PC-3 (cell line): Measurements from ENCODE around the gene TTYH2. TPM values are rescaled to one million over a fixed set of nuclear protein-coding genes. Genes with fewer than 3 reads are reported as not detected.

Experiments used
- ATAC-seq: fragments of 200-7000 bp; cut with Tn5 transposase; 2 replicates; pipeline ENCODE4 v1.9.1; 2020; ENCODE audit warnings: mild to moderate bottlenecking, moderate library complexity
- BruUV-seq: library from RNA; stranded (reverse); fragments of 400-500 nt; replicated peaks from 2 replicates; lab custom pipeline; 2021; lab: Mats Ljungman, UMichigan
- CTCF ChIA-PET: fragments of 300-600 bp; sonication (Branson Sonifier 250); formaldehyde crosslinking; loops from one replicate; lab custom pipeline; 2022; ENCODE audit warnings: antibody characterized with exemption; lab: Charles Lee
- POLR2A ChIA-PET: fragments of 300-600 bp; sonication (Branson Sonifier 250); formaldehyde crosslinking; loops from one replicate; lab custom pipeline; 2022; ENCODE audit warnings: antibody characterized with exemption; ENCODE audit not compliant: unreplicated experiment; lab: Charles Lee
- DNase-seq: peaks from one replicate; pipeline ENCODE4 v3.0.0-alpha.2; 2015
- H2AFZ ChIP-seq: fragments of 300-600 bp; sonication (generic); 2 replicates; pipeline ENCODE4 v1.6.0; 2016; ENCODE audit warnings: antibody characterized with exemption, low read length
- H3F3A ChIP-seq: fragments of 300-600 bp; sonication (generic); one replicate; pipeline ENCODE4 v1.6.0; 2017; ENCODE audit warnings: antibody characterized with exemption, low read length, control low read depth, mild to moderate bottlenecking; ENCODE audit not compliant: unreplicated experiment
- H3K27ac ChIP-seq: fragments of 300-600 bp; sonication (generic); 2 replicates; pipeline ENCODE4 v1.5.1; 2016; ENCODE audit warnings: mild to moderate bottlenecking, low read length
- H3K27me3 ChIP-seq: fragments of 300-600 bp; sonication (generic); 2 replicates; pipeline ENCODE4 v1.6.1; 2016; ENCODE audit warnings: low read length, mixed read lengths
- H3K36me3 ChIP-seq: fragments of 300-600 bp; sonication (generic); 2 replicates; pipeline ENCODE4 v1.6.1; 2016; ENCODE audit warnings: low read depth, mixed run types, low read length, mixed read lengths
- H3K4me1 ChIP-seq: fragments of 300-600 bp; sonication (generic); 2 replicates; pipeline ENCODE4 v1.5.1; 2016; ENCODE audit warnings: low read length; ENCODE audit not compliant: insufficient read depth
- H3K4me2 ChIP-seq: fragments of 300-600 bp; sonication (generic); 2 replicates; pipeline ENCODE4 v1.6.0; 2016; ENCODE audit warnings: low read length
- H3K4me3 ChIP-seq: fragments of 300-600 bp; sonication (generic); 2 replicates; pipeline ENCODE4 v1.5.1; 2016; ENCODE audit warnings: mild to moderate bottlenecking, low read length, mixed read lengths
- H3K79me2 ChIP-seq: fragments of 300-600 bp; sonication (generic); 2 replicates; pipeline ENCODE4 v1.6.1; 2017; ENCODE audit warnings: low read length, mixed read lengths
- H3K9ac ChIP-seq: fragments of 300-600 bp; sonication (generic); 2 replicates; pipeline ENCODE4 v1.6.0; 2016; ENCODE audit warnings: mild to moderate bottlenecking, low read length
- H3K9me2 ChIP-seq: fragments of 300-600 bp; sonication (generic); replicated peaks from 2 replicates; pipeline ENCODE4 v1.6.1; 2016; ENCODE audit warnings: mixed run types, low read length, mixed read lengths
- H3K9me3 ChIP-seq: fragments of 300-600 bp; sonication (generic); 2 replicates; pipeline ENCODE4 v1.6.1; 2016; ENCODE audit warnings: low read length, mixed read lengths
- H4K20me1 ChIP-seq: fragments of 300-600 bp; sonication (generic); 2 replicates; pipeline ENCODE4 v1.6.1; 2016; ENCODE audit warnings: low read length, mixed read lengths
- EZH2 ChIP-seq: fragments of 300-600 bp; sonication (generic); IDR thresholded peaks from one replicate; pipeline ENCODE4 v1.6.1; 2017; ENCODE audit warnings: antibody characterized with exemption, mild to moderate bottlenecking, low read length; ENCODE audit not compliant: unreplicated experiment
- EZH2phosphoT487 ChIP-seq: fragments of 300-600 bp; sonication (generic); IDR thresholded peaks from 2 replicates; pipeline ENCODE4 v1.6.1; 2018; ENCODE audit warnings: mild to moderate bottlenecking, antibody characterized with exemption, low read length, borderline replicate concordance
- intact Hi-C: fragments of 100-400 bp; cut with micrococcal nuclease; formaldehyde crosslinking; loops from 2 replicates; pipeline ENCODE4 v1.9.0; 2023
- total RNA-seq: library from RNA; depleted of rRNA; stranded (reverse); fragments of >200 nt; gene quantifications from 2 replicates; pipeline ENCODE4 v1.2.3, GENCODE V29; 2014
- TF ChIP-seq, protein P1 (sequence below): fragments of 300-600 bp; sonication (generic); conservative IDR thresholded peaks from 2 replicates; pipeline ENCODE4 v1.5.1; 2017; ENCODE audit warnings: antibody characterized with exemption, low read depth, mild to moderate bottlenecking, low read length

Gene TTYH2
- total RNA-seq, 1 experiment from 2014 or later = 17.6 TPM

DNA sequence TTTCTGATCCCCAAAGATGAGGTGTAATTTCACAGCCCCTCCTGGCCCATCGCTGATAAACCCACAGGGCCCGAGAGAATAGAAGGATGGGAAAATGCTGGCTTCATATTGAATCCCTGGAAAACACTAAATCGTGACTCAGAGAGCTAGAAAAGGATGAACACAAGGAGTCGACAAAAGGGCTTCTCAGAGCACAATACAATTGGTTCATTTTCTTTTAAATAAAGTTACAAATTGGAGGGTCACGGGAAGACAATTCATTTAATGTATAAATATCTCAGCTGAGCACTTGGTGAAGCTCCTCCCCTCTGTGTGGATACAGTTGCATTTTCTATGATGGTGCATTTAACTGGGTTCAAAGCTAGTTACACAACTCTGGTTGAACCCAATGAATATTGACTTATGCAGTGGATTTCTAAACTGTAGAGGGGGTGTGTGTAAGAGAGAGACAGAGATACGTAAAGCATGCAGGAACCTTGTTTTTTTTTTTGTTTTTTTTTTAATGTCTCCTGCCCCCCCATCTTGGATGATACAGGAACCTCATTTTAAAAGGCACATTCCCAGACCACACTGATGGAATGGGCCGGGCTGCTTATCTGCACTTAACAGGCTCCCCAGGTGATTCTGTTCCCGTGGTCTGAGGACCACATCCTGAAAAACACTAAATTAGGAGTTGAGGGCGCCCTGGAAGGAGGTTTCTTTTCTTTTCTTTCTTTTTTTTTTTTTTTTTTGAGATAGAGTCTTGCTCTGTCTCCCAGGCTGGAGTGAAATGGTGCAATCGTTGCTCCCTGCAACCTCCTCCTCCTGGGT is 14.1 kb downstream of the TTYH2 start:
- Histone ChIP-seq H3K9me2 (no peaks in the 10 kb centered on the region), H3K27me3 (no peaks in the 10 kb centered on the region), H3F3A (no peaks in the 10 kb centered on the region), H2AFZ (no peak overlapping the region), H3K4me1 (no peaks in the 10 kb centered on the region), H4K20me1 (no peaks in the 10 kb centered on the region), H3K4me2 (no peak overlapping the region), H3K36me3 (no peaks in the 10 kb centered on the region), H3K79me2 (no peaks in the 10 kb centered on the region), H3K9me3 (no peaks in the 10 kb centered on the region), H3K4me3 (no peak overlapping the region), H3K27ac (no peak overlapping the region), H3K9ac (no peak overlapping the region)
- TF ChIP-seq EZH2phosphoT487 (no peak), EZH2 (no peak)
- TF ChIP-seq, protein P1, sequence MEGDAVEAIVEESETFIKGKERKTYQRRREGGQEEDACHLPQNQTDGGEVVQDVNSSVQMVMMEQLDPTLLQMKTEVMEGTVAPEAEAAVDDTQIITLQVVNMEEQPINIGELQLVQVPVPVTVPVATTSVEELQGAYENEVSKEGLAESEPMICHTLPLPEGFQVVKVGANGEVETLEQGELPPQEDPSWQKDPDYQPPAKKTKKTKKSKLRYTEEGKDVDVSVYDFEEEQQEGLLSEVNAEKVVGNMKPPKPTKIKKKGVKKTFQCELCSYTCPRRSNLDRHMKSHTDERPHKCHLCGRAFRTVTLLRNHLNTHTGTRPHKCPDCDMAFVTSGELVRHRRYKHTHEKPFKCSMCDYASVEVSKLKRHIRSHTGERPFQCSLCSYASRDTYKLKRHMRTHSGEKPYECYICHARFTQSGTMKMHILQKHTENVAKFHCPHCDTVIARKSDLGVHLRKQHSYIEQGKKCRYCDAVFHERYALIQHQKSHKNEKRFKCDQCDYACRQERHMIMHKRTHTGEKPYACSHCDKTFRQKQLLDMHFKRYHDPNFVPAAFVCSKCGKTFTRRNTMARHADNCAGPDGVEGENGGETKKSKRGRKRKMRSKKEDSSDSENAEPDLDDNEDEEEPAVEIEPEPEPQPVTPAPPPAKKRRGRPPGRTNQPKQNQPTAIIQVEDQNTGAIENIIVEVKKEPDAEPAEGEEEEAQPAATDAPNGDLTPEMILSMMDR = no peak
- POLR2A ChIA-PET = no interaction called here
- ATAC-seq (no peak), DNase-seq (no peak)
- no TSS peak for BruUV-seq
- intact Hi-C loops = no loop called here
- CTCF ChIA-PET = no interaction called here

GRCh38 chr17:74228306-74228978 is 15.1 kb downstream of the TTYH2 start:
- intact Hi-C loops = no loop called here
- Histone ChIP-seq H2AFZ (no peak overlapping the region), H3K9ac (no peak overlapping the region), H3K27ac (no peak overlapping the region), H3F3A (no peaks in the 10 kb centered on the region), H3K36me3 (no peaks in the 10 kb centered on the region), H3K79me2 (no peaks in the 10 kb centered on the region), H3K27me3 (no peaks in the 10 kb centered on the region), H3K9me2 (no peaks in the 10 kb centered on the region), H3K9me3 (no peaks in the 10 kb centered on the region), H3K4me1 (no peaks in the 10 kb centered on the region), H3K4me3 (no peak overlapping the region), H3K4me2 (no peak overlapping the region), H4K20me1 (no peaks in the 10 kb centered on the region)
- no peak for ATAC-seq
- TF ChIP-seq, protein P1 = no peak
- TF ChIP-seq EZH2 (no peak), EZH2phosphoT487 (no peak)
- BruUV-seq = no TSS peak
- POLR2A ChIA-PET = no interaction called here
- DNase-seq = no peak
- CTCF ChIA-PET = no interaction called here

- H3K9me2 ChIP-seq = no peaks in the 10 kb centered on the region
- H3K27ac ChIP-seq = no peak overlapping the region
- no peak overlapping the region for H3K4me3 ChIP-seq
- H3K4me1 ChIP-seq = no peaks in the 10 kb centered on the region
- CTCF ChIA-PET = no interaction called here
- no TSS peak for BruUV-seq
- H2AFZ ChIP-seq = no peak overlapping the region
- ATAC-seq = no peak
- H3K27me3 ChIP-seq = no peaks in the 10 kb centered on the region
- DNase-seq = no peak
- H3F3A ChIP-seq = no peaks in the 10 kb centered on the region
- intact Hi-C loops = no loop called here
- TF ChIP-seq EZH2phosphoT487 (no peak), EZH2 (no peak)
- TF ChIP-seq, protein P1 = no peak
- no peak overlapping the region for H3K4me2 ChIP-seq
- H3K79me2 ChIP-seq = no peaks in the 10 kb centered on the region
- no peak overlapping the region for H3K9ac ChIP-seq
- H3K36me3 ChIP-seq = no peaks in the 10 kb centered on the region
- H3K9me3 ChIP-seq = no peaks in the 10 kb centered on the region
- H4K20me1 ChIP-seq = no peaks in the 10 kb centered on the region
- POLR2A ChIA-PET = no interaction called here
Observed at GRCh38 chr17:74230896-74231295, 17.5 kb downstream of the TTYH2 start.
